GM13977 (cell line): ENCODE data around the gene TSHZ2.

Source experiments
- DNase-seq: peaks from one replicate; pipeline ENCODE4 v3.0.0; 2012; ENCODE audit warnings: low spot score
- CTCF ChIP-seq: IDR thresholded peaks from 2 replicates; pipeline ENCODE4 v1.5.1; 2012; ENCODE audit warnings: mild to moderate bottlenecking, control low read depth; ENCODE audit not compliant: insufficient read depth; ENCODE audit errors: extremely low read depth, missing control alignments
- in situ Hi-C: fragments of 300-500 bp; cut with MboI; formaldehyde crosslinking; loops from one replicate; pipeline ENCODE4 v1.12.0; 2022; ENCODE audit warnings: low sequenced_read_pairs, low pct_unique_long_range_greater_than_20kb, mixed read lengths, inconsistent platforms; ENCODE audit not compliant: unreplicated experiment

TSHZ2 gene

GRCh38 chr20:52972965-52973819, 1.0 kb downstream of the TSHZ2 start:
- in situ Hi-C loops = no loop called here
- no peak for TF ChIP-seq CTCF
- DNase-seq = no peak

- no peak for TF ChIP-seq CTCF
- DNase-seq = no peak
- in situ Hi-C loops = no loop called here
Observed at GRCh38 chr20:52974179-52974594, 2.0 kb downstream of the TSHZ2 start.

GRCh38 chr20:52975029-52975732, 3.0 kb downstream of the TSHZ2 start:
- in situ Hi-C loops = no loop called here

GRCh38 chr20:52975803-52976531, 3.8 kb downstream of the TSHZ2 start:
- in situ Hi-C loops = no loop called here
- no peak for TF ChIP-seq CTCF
- no peak for DNase-seq

More at GRCh38 chr20:52975029-52975732, 3.0 kb downstream of the TSHZ2 start:
- no peak for DNase-seq
- no peak for TF ChIP-seq CTCF

- TF ChIP-seq CTCF = no peak
- DNase-seq = no peak
- in situ Hi-C loops = no loop called here
Observed at GRCh38 chr20:52978851-52979250, 6.7 kb downstream of the TSHZ2 start.

- DNase-seq = no peak
- in situ Hi-C loops = no loop called here
- TF ChIP-seq CTCF = no peak
Observed at GRCh38 chr20:52981051-52981450, 8.9 kb downstream of the TSHZ2 start.
